Hepatocyte (in vitro differentiated cells): ENCODE data around the gene RIN2.

Experiments
- CTCF ChIP-seq: fragments of 200-600 bp; sonication (generic); IDR thresholded peaks from 2 replicates; pipeline ENCODE4 v1.5.1; 2016; ENCODE audit warnings: antibody characterized with exemption, mild to moderate bottlenecking; ENCODE audit not compliant: poor library complexity
- EZH2 ChIP-seq: fragments of 200-600 bp; sonication (generic); IDR thresholded peaks from 2 replicates; pipeline ENCODE4 v1.6.1; 2016; ENCODE audit warnings: antibody characterized with exemption, mild to moderate bottlenecking, borderline replicate concordance

GRCh38 chr20:19745106-19745505, 13.0 kb upstream of the RIN2 start:
- TF ChIP-seq CTCF = no peak
- no peak for TF ChIP-seq EZH2
